Hepatocyte (in vitro differentiated cells): ENCODE results near the gene TNNC2. TPM values are rescaled to one million over a fixed set of nuclear protein-coding genes. Genes with fewer than 3 reads are reported as not detected.

Experiments used
- DNase-seq: peaks from one replicate; pipeline ENCODE4 v3.0.0-alpha.2; 2016; ENCODE audit warnings: low spot score
- H2AFZ ChIP-seq: fragments of 200-600 bp; sonication (generic); 2 replicates; pipeline ENCODE4 v1.6.0; 2016; ENCODE audit warnings: antibody characterized with exemption, mild to moderate bottlenecking
- H3K27ac ChIP-seq: fragments of 200-600 bp; sonication (generic); 2 replicates; pipeline ENCODE4 v1.5.1; 2016; ENCODE audit warnings: mild to moderate bottlenecking
- H3K27me3 ChIP-seq: fragments of 200-600 bp; sonication (generic); 2 replicates; pipeline ENCODE4 v1.6.1; 2016
- H3K36me3 ChIP-seq: fragments of 200-600 bp; sonication (generic); replicated peaks from 2 replicates; pipeline ENCODE4 v1.5.1; 2016; ENCODE audit warnings: low read depth; ENCODE audit not compliant: insufficient read depth
- H3K4me1 ChIP-seq: fragments of 200-600 bp; sonication (generic); 2 replicates; pipeline ENCODE4 v1.5.1; 2016; ENCODE audit warnings: mild to moderate bottlenecking, moderate library complexity; ENCODE audit not compliant: insufficient read depth
- H3K4me2 ChIP-seq: fragments of 200-600 bp; sonication (generic); 2 replicates; pipeline ENCODE4 v1.6.0; 2016
- H3K4me3 ChIP-seq: fragments of 200-600 bp; sonication (generic); 2 replicates; pipeline ENCODE4 v1.5.1; 2016; ENCODE audit warnings: mild to moderate bottlenecking
- H3K79me2 ChIP-seq: fragments of 200-600 bp; sonication (generic); 2 replicates; pipeline ENCODE4 v1.6.0; 2017; ENCODE audit warnings: mild to moderate bottlenecking
- H3K9me2 ChIP-seq: fragments of 200-600 bp; sonication (generic); replicated peaks from 2 replicates; pipeline ENCODE4 v1.6.0; 2017; ENCODE audit warnings: mild to moderate bottlenecking; ENCODE audit not compliant: insufficient read depth
- H3K9me3 ChIP-seq: fragments of 200-600 bp; sonication (generic); 2 replicates; pipeline ENCODE4 v1.5.1; 2016; ENCODE audit warnings: low read depth, mild to moderate bottlenecking
- H4K20me1 ChIP-seq: fragments of 200-600 bp; sonication (generic); 2 replicates; pipeline ENCODE4 v1.6.0; 2016; ENCODE audit warnings: mild to moderate bottlenecking; ENCODE audit not compliant: insufficient read depth, poor library complexity, severe bottlenecking
- EZH2 ChIP-seq: fragments of 200-600 bp; sonication (generic); IDR thresholded peaks from 2 replicates; pipeline ENCODE4 v1.6.1; 2016; ENCODE audit warnings: antibody characterized with exemption, mild to moderate bottlenecking, borderline replicate concordance
- EZH2phosphoT487 ChIP-seq: fragments of 200-600 bp; sonication (generic); IDR thresholded peaks from one replicate; pipeline ENCODE4 v1.6.1; 2018; ENCODE audit warnings: antibody characterized with exemption, mild to moderate bottlenecking, low read depth, moderate library complexity; ENCODE audit not compliant: unreplicated experiment, severe bottlenecking
- WGBS: methylation state at CpG from one replicate; pipeline ENCODE4 v1.1.6; 2016; ENCODE audit warnings: low lambda C conversion rate; ENCODE audit errors: missing lambda C conversion rate; 5-methylcytosine and 5-hydroxymethylcytosine counted together
- polyA plus RNA-seq: library from polyadenylated mRNA; unstranded; fragments of >200 nt; fragmentation: Nextera tagmentation; extraction: Ambion mirVana; gene quantifications from 2 replicates; pipeline ENCODE4 v1.2.1, GENCODE V29; 2016
- total RNA-seq: library from RNA; depleted of rRNA; stranded (reverse); fragments of >200 nt; gene quantifications from 2 replicates; pipeline ENCODE4 v1.2.3, GENCODE V29; 2014
- TF ChIP-seq, protein P1 (sequence below): fragments of 200-600 bp; sonication (generic); IDR thresholded peaks from 2 replicates; pipeline ENCODE4 v1.5.1; 2016; ENCODE audit warnings: antibody characterized with exemption, mild to moderate bottlenecking; ENCODE audit not compliant: poor library complexity

Gene TNNC2
- total and polyA plus RNA-seq, 2 experiments from 2014 or later: 0.51 to 0.63 TPM

DNA sequence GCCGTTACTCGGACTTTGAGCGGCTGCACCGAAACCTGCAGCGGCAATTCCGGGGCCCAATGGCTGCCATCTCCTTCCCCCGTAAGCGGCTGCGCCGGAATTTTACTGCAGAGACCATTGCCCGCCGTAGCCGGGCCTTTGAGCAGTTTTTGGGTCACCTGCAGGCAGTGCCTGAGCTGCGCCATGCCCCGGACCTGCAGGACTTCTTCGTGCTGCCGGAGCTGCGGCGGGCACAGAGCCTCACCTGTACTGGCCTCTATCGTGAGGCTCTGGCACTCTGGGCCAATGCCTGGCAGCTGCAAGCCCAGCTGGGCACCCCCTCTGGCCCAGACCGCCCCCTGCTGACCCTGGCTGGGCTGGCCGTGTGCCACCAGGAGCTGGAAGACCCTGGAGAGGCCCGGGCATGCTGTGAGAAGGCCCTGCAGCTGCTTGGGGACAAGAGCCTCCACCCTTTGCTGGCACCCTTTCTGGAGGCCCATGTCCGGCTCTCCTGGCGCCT, 13.6 kb upstream of the TNNC2 start:
- Histone ChIP-seq H3K79me2 (peaks cover 4% of the 10 kb centered on the region), H3K9me2 (no peaks in the 10 kb centered on the region), H4K20me1 (no peaks in the 10 kb centered on the region), H3K27me3 (no peaks in the 10 kb centered on the region), H3K4me2 (no peak overlapping the region), H3K9me3 (no peaks in the 10 kb centered on the region), H3K4me3 (no peak overlapping the region), H3K36me3 (no peaks in the 10 kb centered on the region), H3K27ac (no peak overlapping the region), H2AFZ (no peak overlapping the region), H3K4me1 (peaks cover 7% of the 10 kb centered on the region)
- no peak for DNase-seq
- TF ChIP-seq EZH2 (no peak), EZH2phosphoT487 (no peak)
- TF ChIP-seq, protein P1, sequence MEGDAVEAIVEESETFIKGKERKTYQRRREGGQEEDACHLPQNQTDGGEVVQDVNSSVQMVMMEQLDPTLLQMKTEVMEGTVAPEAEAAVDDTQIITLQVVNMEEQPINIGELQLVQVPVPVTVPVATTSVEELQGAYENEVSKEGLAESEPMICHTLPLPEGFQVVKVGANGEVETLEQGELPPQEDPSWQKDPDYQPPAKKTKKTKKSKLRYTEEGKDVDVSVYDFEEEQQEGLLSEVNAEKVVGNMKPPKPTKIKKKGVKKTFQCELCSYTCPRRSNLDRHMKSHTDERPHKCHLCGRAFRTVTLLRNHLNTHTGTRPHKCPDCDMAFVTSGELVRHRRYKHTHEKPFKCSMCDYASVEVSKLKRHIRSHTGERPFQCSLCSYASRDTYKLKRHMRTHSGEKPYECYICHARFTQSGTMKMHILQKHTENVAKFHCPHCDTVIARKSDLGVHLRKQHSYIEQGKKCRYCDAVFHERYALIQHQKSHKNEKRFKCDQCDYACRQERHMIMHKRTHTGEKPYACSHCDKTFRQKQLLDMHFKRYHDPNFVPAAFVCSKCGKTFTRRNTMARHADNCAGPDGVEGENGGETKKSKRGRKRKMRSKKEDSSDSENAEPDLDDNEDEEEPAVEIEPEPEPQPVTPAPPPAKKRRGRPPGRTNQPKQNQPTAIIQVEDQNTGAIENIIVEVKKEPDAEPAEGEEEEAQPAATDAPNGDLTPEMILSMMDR: no peak
- 97% methylated on average over 25 of the region's 25 CpGs for WGBS

DNA sequence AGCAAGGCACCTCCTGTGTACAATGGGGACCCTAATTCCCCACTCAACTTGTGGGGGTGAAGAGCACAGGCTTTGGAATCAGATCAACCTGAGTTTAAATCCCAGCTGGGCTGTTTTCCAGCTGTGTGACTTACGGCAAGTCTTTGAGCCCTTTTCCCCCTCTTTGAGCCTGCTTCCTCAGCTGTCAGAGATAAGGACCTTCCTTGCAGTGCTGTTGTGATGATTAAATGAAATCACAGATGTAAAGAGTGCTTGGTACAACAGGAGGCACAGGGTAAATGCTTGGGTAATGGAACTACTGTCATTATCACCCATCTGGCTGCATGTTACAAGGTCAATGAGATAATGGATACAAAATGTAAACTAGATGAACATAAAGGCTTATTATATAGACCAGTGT, 9.7 kb upstream of the TNNC2 start:
- no peak for DNase-seq
- no peaks in the 10 kb centered on the region for H3K9me2 ChIP-seq
- H3K79me2 ChIP-seq: peaks cover 14% of the 10 kb centered on the region
- H3K9me3 ChIP-seq: no peaks in the 10 kb centered on the region
- no peaks in the 10 kb centered on the region for H4K20me1 ChIP-seq
- TF ChIP-seq, protein P1: no peak
- no peak for TF ChIP-seq EZH2phosphoT487
- no peak for TF ChIP-seq EZH2
- no peaks in the 10 kb centered on the region for H3K27me3 ChIP-seq
- H3K4me1 ChIP-seq: peaks cover 29% of the 10 kb centered on the region
- H3K4me3 ChIP-seq: no peak overlapping the region
- no peak overlapping the region for H2AFZ ChIP-seq
- WGBS: 43% methylated on average over 1 of the region's 1 CpG
- peak overlapping the region; percentile 34 for H3K27ac ChIP-seq
- no peaks in the 10 kb centered on the region for H3K36me3 ChIP-seq
- H3K4me2 ChIP-seq: peak overlapping the region; percentile 51

DNA sequence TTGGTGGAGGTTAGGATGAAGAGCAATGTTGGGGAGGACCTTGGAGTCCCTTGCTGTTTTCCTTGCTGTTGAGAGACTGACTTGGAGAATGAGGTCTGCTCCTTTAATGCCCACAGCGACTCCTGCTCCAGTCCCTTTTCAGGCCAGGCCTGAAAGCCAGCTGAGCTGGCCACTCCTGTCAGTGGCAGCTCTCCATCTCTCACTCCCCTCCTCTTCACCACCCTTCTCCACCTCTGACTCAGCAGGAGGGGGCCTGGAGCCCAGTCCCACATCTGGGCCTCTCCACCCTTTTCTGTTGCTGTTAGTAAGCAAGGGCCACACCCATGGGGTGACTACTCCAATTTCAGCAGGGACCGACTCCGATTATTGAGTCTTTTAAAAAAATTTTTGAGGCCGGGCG, 8.7 kb upstream of the TNNC2 start:
- Histone ChIP-seq H3K4me2 (peak overlapping the region; percentile 92), H3K4me3 (no peak overlapping the region), H4K20me1 (no peaks in the 10 kb centered on the region), H3K27ac (peak overlapping the region; percentile 26), H3K36me3 (no peaks in the 10 kb centered on the region), H3K9me3 (no peaks in the 10 kb centered on the region), H3K4me1 (peaks cover 29% of the 10 kb centered on the region), H2AFZ (no peak overlapping the region), H3K27me3 (no peaks in the 10 kb centered on the region), H3K9me2 (no peaks in the 10 kb centered on the region), H3K79me2 (peaks cover 14% of the 10 kb centered on the region)
- 92% methylated on average over 5 of the region's 5 CpGs for WGBS
- TF ChIP-seq EZH2phosphoT487 (no peak), EZH2 (no peak)
- TF ChIP-seq, protein P1: no peak
- DNase-seq: no peak

DNA sequence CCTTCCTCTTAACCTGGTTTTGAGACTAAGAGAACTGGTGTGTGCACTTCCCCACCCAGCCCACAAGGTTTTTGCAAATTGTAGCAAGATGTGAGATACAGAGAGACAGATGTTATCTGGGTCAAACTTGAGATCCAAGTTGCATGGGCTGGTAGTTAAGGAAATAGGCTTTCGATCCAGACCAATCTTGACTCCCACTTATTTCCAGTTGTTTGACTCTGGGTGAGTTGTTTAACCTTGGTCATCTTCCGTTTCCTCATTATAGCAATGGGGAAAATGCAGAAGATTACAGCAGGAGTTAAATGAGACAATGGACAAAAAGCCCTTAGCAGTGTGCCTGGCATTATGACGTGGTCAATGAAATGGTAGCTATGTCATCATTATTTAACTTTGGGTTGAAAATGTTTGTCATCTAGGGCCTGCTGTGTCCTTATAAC, 8.2 kb upstream of the TNNC2 start:
- TF ChIP-seq, protein P1: no peak
- no peak for TF ChIP-seq EZH2
- Histone ChIP-seq H4K20me1 (no peaks in the 10 kb centered on the region), H3K4me3 (no peak overlapping the region), H3K9me3 (no peaks in the 10 kb centered on the region), H3K36me3 (no peaks in the 10 kb centered on the region), H3K79me2 (peaks cover 14% of the 10 kb centered on the region), H3K4me1 (peaks cover 29% of the 10 kb centered on the region), H3K27ac (peak overlapping the region; percentile 26), H3K4me2 (peak overlapping the region; percentile 92), H3K27me3 (no peaks in the 10 kb centered on the region), H2AFZ (no peak overlapping the region), H3K9me2 (no peaks in the 10 kb centered on the region)
- WGBS: 95% methylated on average over 3 of the region's 3 CpGs
- no peak for DNase-seq
